Measurements from ENCODE around the gene PDE9A.

PDE9A gene

DNA sequence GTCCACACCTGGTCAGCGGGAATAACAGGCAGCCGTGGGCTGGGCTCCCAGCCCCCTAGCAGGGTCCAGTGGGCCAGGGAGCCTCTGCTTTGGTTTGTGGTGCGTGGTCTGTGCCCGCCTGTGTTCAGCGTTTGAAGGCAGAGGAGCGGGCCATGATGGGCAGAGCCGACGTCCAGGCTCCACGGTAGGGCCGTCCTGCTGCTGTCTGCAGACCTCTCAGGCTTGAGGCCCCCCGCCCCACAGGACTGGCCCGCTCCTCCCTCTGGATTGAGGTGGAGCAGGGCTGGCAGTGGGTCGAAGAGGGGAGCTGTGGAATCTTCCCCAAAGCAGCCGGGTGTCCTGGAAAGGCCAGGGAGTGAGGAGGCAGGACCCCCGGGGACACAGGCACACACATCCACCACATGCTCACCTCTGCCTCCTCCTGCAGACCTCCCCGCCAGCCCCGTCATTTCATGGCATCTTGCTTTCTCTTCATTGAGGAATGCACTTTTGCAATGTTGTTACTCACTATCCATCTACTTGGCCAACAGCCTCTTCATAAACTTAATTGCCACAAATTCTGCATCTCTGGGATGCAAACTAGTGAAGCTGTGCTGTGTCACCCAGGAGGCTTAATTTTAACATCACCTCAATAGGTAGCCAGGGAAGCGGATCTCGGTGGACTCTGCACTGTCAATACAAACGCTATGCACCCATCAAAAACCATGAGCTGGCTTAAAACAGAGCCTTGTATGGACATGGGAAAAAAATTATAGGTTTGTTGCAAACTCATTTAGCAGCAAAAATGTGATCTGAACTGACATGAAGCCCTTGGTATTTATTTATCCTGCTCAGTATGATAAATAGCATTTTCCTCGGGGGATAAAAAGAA lies 85.9 kb downstream of the PDE9A start:
- no peak for DNase-seq (ENCODE audit: low spot score)

DNA sequence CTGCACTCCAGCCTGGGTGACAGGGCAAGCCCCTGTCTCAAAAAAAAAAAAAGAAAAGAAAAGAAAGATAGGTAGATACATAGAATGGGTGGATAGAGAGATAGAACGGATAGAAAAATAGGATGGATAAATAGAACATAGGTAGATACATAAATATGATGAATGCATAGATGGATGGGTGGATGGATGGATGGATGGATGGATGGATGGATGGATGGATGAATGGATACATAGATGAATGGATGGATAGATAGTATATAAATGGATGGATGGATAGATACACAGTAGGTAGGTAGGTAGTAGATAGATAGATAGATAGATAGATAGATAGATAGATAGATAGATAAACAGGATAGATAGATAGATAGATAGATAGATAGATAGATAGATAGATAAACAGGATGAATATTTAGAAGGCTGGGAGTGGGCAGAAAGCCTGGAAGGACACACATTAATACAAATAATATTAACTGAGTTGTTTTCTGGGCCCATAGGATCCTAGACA lies 87.0 kb downstream of the PDE9A start:
- no peak for DNase-seq (ENCODE audit: low spot score)

DNA sequence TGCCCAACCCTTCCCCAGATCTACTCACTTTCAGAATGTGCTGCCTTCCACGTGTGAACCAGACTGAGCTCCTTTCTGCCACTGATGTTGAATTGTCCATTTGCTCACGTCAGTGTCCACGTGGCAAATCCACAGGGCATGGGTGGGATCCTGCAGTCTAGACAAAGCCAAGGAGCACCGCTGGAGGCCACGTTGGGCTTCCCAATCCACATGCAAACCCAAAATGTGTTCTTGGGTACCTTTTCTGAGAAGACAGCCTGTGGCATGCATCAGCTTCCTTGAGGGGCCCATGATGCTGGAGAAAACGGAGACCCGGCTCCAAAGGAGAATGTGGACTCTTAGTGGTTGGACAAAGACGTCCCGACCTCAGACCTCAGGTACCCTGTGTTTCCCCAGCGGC lies 87.6 kb downstream of the PDE9A start:
- DNase-seq (ENCODE audit: low spot score) = no peak

DNA sequence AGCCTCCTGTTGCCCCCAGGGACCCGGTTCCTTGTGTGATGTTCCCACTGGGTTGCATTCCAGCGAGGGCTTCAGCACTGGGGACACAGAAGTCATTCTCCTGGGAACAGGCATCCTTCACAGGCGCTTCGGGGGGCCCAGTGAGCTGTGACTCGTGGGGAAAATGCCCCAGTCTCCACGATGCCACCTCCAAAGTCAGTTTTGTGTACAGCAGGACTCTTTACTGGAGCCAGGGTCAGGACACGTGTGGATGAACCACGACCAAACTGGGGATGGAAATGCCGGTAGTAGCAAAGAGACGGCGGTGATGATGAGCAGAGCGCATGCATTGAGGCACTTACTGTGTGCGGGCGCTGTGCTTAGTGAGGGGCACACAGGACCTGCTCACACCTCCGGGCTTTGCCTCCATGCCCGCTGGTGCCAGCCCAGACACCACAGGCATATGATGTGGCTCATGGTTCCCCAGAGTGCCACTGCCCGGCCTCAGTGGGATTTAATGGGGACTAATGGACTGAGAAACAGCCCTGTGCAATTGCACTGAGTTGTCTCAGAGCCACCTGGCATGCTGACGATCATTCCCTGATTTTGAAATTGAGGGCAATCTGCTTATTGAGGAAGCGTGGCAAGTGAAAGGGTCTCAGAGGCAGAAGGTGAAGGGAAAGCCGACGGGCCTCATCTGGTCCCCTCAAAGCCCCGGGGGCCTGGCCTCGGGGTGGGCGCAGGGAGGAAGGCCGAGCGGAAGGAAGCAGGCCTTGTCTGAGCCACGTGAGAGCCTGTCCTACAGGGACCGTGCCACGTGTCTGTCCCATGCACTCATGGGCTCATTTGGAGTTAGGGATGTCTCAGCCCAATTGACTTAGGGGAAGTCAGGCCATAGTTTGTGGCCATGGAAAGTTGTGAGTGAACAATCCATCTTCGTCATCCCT lies 91.4 kb downstream of the PDE9A start:
- no peak for DNase-seq (ENCODE audit: low spot score)

GRCh38 chr21:42745511-42746239 lies 92.3 kb downstream of the PDE9A start:
- no peak for DNase-seq (ENCODE audit: low spot score)

DNA sequence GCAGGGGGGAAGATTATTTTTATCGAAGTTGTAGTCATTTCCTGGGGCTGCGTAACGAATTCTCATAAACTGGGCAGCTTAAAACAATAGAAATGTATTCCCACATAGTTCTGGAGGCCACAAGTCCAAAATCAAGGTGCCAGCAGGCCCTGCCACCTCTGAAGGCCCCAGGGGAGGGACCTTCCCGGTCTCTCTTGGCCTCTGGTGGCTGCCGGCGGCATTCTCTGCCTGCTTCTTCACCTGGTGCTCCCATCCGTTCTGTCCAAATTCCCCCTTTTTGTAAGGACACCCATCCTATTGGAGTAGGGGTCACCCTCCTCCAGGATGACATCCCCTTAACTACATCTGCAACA lies 92.8 kb downstream of the PDE9A start:
- no peak for DNase-seq (ENCODE audit: low spot score)

GRCh38 chr21:42746593-42747275 lies 93.3 kb downstream of the PDE9A start:
- no peak for DNase-seq (ENCODE audit: low spot score)

DNA sequence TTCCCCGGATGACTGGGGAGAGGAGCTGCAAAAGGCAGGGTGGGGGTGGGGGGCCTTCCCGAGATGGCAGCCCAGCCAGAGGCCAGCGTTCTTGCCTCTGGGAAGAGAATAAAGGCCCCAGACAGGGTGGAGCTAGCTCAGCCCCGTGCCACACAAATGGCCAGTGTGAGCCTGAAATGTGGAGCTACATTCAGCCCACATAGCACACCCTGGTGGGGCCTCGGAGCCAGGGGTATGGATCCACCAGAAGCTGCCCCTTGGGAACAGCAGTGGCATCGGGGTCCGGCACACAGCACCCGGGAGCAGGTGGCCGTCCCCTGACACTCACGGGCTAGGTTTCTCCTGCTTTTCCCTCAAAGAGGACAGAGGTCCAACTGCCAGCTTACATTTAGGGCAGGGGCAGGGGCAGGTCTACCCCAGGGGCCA lies 93.9 kb downstream of the PDE9A start:
- no peak for DNase-seq (ENCODE audit: low spot score)

DNA sequence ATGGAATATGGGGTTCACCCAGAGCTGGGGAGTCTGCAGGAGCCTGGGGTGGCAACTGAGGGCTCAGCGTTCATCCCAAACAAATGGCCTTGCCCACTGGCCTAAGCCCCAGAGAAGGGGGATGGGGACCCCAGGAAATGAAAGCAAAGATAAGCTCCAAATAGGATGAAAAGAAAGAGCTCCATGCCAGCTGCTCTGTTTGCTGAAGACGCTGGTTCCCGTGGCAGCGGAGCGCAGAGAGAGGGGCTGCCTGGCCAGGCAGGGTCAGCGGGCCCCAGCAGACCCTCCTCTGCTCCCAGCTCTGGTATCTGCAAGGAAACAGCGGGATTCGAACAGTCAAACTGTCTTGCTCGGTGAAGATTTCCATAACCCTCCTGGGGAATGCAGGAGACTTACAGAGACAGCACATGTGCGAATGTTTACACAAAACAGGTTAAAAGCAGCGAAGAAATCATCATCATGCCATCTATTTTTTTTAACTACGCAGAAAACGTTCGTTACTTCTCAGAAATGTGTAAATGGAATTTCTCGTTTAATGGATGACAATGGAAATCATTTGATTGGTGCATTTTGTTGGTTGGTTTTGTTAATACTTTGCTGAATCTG lies 94.4 kb downstream of the PDE9A start:
- DNase-seq (ENCODE audit: low spot score) = no peak

DNA sequence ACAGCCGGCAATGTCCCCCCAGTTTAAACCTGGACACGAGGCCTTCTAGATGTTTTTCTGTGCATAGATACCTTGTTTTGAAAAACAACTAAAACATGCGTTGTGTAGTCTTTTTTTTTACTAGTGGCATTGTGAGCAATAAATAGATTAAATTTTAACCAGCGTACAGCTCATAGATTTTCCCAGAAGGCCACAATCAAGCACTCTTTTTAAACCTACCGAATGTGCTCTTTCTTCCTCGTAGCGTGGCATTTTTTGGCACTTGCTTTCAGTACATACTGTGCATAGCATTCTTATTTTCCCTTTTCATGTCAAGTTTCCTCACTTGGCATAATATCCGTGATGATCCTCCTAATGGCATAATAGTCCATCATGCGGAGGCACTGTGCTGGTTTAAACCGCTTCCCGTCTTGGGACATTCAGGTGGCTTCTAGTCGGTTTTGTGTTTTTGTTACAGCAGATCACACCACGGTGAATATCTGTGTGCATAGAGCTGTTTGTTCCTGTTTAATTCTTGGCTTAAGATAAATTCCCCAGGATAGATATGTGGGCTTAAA lies 95.3 kb downstream of the PDE9A start:
- no peak for DNase-seq (ENCODE audit: low spot score)

GRCh38 chr21:42750737-42751530 lies 97.5 kb downstream of the PDE9A start:
- no peak for DNase-seq (ENCODE audit: low spot score)

DNA sequence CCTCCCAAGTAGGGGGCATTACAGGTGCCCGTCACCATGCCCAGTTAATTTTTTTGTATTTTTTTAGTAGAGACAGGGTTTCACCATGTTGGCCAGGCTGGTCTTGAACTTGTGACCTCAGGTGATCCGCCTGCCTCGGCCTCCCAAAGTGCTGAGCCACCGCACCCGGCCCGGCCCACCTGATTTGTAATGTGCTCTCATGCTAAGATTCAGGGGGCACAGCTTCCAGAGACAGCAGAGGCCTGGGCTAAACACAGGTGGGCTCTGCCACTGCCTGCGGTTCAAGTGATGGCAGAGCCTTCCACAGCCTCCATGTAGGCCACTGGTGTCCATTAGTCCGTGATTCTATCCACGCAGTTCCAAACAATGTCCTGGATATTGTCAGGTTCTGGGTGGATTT lies 98.4 kb downstream of the PDE9A start:
- DNase-seq (ENCODE audit: low spot score) = no peak

DNA sequence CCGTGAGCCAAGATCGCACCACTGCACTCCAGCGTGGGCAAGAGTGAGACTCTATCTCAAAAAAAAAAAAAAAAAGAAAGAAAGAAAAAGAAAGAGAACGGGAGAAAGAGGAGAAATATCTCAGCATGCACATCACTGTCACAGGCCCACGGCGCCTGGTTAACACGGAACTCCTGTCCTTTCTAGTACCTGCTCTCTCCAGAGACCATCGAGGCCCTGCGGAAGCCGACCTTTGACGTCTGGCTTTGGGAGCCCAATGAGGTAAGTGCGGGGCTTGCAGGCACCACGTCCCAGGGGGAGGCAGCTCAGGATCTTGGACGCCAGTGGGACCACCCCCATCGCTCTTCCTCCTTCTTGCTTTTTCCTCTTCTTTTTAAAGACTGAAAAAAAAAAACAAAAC lies 100.4 kb downstream of the PDE9A start:
- DNase-seq (ENCODE audit: low spot score) = no peak

DNA sequence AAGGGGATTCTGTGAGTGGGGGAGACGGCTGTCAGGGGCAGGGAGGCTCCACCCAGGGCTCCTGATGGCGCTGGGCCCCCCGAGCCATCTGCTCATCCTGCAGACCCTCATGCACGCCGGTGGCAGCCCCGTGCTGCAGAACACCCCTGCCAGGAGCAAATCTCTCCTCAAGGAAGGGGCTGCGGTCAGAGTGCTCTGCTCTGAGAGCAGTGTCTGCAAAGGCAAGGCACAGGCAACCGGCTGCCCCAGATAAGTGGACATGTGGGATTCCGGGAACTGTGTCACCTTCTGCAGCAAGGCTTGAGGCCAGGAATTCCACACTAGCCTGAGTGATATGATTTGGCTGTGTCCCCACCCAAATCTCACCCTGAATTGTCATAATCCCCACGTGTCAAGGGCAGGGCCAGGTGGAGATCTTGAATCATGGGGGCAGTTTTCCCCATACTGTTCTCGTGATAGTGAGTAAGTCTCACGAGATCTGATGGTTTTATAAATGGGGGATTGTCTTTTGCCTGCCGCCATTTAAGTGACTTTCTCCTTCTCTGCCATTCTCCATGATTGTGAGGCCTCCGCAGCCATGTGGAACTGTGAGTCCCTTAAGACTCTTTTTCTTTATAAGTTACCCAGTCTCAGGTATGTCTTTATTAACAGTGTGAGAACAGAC lies 101.0 kb downstream of the PDE9A start:
- no peak for DNase-seq (ENCODE audit: low spot score)

DNA sequence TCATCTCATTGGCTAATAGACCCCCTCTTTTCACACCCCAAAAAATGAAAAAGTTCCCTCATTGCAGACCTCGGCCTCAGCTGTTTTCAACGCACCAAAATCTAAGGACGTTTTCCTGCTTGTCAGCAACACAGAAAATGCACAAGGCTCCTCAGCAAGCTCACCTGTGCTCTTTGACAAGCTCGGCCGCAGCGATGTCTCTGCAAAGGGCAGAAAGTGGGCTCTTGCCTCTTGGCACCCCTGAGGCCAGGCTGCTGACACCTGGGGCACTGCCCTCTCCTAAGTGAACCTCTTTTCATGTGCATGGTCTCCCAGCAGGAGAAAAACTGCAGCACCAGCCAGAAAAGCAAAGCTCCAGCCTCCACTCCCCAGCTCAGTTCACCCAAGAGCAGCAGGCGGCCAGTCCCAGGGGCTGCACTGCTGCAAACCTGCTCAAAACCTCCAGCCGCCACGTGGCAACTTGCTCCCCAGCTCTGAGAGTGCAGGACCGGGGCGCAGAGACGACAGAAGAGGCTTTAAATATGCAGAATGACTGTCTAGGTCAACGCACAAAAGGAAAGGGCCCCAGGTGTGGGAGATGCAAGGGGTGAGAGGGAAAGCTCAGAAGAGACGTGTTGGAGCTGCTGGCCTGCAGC lies 101.7 kb downstream of the PDE9A start:
- DNase-seq (ENCODE audit: low spot score) = no peak

DNA sequence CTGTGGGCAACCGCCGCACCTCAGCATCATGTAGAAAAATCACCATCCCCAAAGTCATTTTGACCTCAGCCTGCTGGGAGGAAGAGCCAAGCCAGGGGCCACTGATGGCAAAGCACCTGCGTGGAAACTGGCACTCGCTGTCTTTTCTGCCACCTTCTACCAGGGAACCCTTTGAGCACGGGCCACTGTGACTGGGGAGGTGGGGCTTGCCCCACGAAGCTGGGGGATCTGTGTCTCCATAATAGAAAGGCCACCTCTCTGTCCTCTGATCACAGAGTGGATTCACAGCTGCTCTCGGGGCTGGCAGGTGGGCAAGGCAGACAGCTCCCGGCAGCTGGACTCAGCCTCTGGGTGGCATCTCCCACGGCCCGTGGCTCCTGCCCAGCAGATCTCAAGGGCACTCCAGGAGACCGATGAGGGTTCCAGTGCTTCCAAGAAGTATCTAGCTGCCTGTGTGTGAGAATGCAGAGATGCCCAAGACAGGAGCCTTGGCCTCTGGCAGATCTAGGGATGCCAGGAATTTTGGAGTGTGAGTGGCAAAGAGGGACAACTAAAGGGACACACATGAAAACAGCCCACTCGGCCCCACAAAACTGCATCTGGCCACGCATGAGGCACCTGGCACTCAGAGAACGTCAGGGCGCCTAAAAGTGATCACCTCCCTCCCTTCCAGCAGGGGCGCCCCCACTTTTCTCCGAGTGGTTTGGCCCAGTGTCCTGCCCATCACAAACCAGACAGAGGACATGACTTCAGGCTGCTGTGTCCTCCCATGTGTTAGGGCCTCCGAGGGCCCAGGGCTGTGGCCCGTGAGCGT lies 102.6 kb downstream of the PDE9A start:
- DNase-seq (ENCODE audit: low spot score) = no peak

- DNase-seq (ENCODE audit: low spot score) = no peak
Observed at GRCh38 chr21:42756580-42757250, 103.3 kb downstream of the PDE9A start.

- no peak for DNase-seq (ENCODE audit: low spot score)
Observed at GRCh38 chr21:42757422-42757821, 104.0 kb downstream of the PDE9A start.
